ENCODE measurements around the gene TMEM181. TPM values are rescaled to one million over a fixed set of nuclear protein-coding genes. Genes with fewer than 3 reads are reported as not detected.
"Not testable (repeated sequence)": the region's sequence is repeated elsewhere in the genome, so short reads cannot be mapped to it uniquely, and the experiment has no call there.

Gene TMEM181
- total RNA-seq, 2 donors from 2014 or later: 12.9 to 14.1 TPM

DNA sequence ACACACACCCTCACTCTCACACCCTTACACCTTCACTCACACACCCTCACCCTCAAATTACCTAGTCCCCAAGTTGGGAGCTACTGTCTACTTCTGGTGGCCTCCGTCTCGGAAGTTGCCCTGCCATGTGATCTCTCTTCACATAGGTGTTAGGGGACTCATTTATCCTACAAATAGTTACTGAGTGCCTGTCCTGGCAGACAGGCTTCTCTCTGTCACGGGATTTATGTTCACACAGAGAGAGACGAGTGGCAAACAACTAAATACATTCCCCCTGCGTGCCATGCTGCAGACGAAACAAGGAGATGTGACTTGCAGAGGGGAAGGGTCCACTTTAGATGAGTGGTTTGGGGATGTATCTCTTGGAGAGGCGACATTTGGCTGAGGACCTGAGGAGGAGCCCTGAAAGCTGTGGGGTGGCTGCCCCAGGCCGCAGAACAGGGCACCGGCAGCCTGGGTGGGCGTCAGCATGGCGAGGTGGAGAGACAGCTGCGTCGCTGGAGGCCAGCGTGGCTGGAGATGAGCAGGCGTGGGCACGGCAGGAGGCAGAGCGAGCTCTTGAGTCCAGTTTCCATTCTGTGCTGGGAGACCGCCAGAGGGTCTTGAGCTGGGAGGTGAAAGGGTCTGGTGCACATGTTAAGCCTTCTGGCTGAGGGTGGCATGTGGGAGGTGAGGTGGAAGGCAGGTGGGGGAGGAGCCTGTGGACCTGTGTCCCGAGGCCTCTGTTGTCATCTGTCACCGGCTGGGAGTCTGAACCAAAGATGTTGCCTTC lies 67.5 kb downstream of the TMEM181 start:
- H3K4me3 Mint-ChIP-seq: no peak overlapping the region
- no peaks in the 10 kb centered on the region for H3K27me3 Mint-ChIP-seq (ENCODE audit: low read depth)
- H3K9me3 Mint-ChIP-seq: no peaks in the 10 kb centered on the region
- H3K36me3 Mint-ChIP-seq (ENCODE audit: insufficient read depth in 2 of 2): peaks cover 7 to 29% of the 10 kb centered on the region in 2 donors
- H3K4me1 Mint-ChIP-seq (ENCODE audit: low read depth): peaks cover 50% of the 10 kb centered on the region
- no peak for ATAC-seq (replicated peaks in 1 of 2)
- DNase-seq: no peak
- H3K27ac Mint-ChIP-seq: peak overlapping the region; percentile 18

DNA sequence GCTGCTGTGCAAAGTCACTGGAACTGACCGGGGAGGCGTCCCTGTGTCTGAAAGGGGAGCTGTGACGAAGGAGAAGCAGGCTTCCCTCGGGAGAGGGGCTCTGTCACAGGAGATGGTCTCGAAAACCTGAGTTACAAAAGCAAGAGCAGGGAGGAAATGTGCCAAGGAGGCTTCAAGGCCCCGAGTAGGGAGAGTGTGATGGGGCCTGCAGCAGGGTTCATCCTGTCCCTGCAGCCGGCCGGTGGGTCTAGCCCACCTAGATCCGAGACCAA lies 68.0 kb downstream of the TMEM181 start:
- DNase-seq (no peak), ATAC-seq (replicated peaks in 1 of 2) (no peak)
- Mint-ChIP-seq H3K27ac (no peak overlapping the region), H3K27me3 (ENCODE audit: low read depth) (no peaks in the 10 kb centered on the region), H3K4me3 (no peak overlapping the region), H3K9me3 (no peaks in the 10 kb centered on the region), H3K4me1 (ENCODE audit: low read depth) (peaks cover 49% of the 10 kb centered on the region), H3K36me3 (ENCODE audit: insufficient read depth in 2 of 2) (peaks cover 7 to 30% of the 10 kb centered on the region in 2 donors)

DNA sequence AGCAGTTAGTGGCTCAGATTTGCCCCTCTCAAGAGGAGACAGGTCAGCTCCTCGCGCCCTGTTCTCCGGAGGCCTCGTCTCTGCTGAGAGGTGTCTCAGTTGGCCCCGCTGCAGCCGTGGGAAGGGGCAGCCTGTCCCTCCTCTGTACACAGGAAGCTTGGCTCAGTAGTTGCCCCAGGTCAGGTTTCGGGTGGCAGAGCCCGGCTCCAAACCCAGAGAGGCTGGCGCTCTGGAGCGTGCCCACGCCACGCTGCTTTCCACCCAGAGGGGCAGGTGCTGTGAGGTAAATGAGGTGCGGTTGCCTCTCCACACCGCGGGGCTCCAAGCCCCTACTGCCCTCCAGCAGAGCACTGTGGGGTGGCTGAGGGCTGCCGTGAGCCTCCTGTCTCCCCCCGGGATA lies 68.7 kb downstream of the TMEM181 start:
- ATAC-seq (replicated peaks in 1 of 2): no peak

DNA sequence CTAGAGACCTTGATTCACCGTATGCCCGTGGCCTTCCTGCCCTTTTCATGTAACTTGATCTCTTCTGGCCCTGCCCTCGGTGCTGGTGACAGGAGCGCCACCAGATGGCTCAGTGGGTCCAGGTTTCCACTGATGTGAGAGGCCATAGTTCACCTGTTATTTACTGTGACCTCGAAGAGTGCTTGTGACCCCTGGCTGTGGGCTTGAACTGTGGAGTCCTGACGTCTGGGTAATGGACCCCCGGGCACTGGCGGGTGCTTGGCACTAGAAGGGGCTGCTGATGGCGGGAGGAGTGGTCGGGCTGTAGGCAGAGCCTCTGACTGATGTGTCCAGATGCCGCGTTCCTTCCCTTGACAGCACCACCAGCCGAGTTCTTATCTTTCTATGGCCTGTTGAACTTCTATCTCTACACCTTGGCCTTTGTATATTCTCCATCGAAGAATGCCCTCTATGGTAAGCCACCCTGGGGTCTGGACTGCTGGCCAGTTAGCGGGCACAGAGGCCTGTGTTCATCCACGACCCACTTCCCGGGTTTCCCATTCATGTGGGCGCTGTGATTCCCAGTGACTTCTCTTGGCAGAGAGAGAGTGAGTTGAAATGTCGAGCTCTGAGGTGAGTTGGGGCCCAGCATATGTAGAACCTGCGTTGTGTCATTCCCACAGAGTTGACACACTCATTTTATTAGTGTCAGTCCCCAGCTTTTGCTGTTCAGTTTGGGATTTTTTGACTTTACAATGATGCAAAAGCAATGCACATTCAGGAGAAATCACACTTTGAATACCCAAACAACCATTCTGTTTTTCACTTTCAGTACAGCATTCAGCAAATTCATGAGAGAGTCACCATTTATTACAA lies 69.7 kb downstream of the TMEM181 start:
- ATAC-seq (replicated peaks in 1 of 2) (peak; percentile 67 to 75), DNase-seq (peak; percentile 36 to 38)
- peak overlapping the region; percentile 84 for H3K27ac Mint-ChIP-seq
- H3K27me3 Mint-ChIP-seq (ENCODE audit: low read depth): no peaks in the 10 kb centered on the region
- peak overlapping the region; percentile 40 to 74 for H3K4me3 Mint-ChIP-seq
- H3K4me1 Mint-ChIP-seq (ENCODE audit: low read depth): peaks cover 47% of the 10 kb centered on the region
- H3K9me3 Mint-ChIP-seq: no peaks in the 10 kb centered on the region
- H3K36me3 Mint-ChIP-seq (ENCODE audit: insufficient read depth in 2 of 2): peaks cover 9 to 30% of the 10 kb centered on the region in 2 donors

More for the DNA sequence above, 68.7 kb downstream of the TMEM181 start:
- Mint-ChIP-seq H3K9me3 (no peaks in the 10 kb centered on the region), H3K4me3 (no peak overlapping the region), H3K27ac (no peak overlapping the region), H3K4me1 (ENCODE audit: low read depth) (peaks cover 46% of the 10 kb centered on the region), H3K27me3 (ENCODE audit: low read depth) (no peaks in the 10 kb centered on the region), H3K36me3 (ENCODE audit: insufficient read depth in 2 of 2) (peaks cover 9 to 30% of the 10 kb centered on the region in 2 donors)
- DNase-seq: no peak

DNA sequence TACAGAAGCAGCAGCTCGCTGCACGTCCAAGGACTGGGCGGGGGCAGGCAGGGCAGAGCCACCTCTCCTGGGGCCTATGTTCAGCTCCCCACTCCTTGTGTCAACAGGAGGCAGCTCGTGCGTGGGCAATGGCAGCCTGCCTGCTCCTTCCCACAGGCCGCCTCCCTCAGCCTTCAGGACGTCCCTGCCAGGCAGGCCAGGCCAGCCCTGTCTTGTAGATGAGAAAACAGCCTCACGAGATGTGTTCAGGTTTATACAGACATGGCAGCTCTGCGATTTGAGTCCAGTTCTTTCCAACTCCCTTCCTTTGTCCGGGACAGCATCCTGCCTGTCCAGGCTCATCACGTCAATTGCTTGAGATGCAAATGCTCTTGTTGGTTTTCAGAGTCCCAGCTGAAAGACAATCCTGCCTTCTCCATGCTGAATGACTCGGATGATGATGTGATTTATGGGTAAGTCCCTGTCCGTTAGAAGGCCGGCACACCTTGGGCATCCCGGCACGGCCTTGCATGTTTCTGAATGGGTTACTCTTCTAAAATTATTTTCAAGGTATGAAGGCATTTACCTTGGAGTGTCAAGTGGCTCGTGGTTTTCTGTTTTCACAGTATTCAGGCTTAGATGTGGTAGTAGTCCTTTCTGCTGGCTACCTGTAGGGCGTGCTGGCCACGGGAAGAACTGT lies 71.2 kb downstream of the TMEM181 start:
- ATAC-seq (replicated peaks in 1 of 2) (peak in 1 of 2 donors; percentile 10), DNase-seq (no peak)
- Mint-ChIP-seq H3K27me3 (ENCODE audit: low read depth) (no peaks in the 10 kb centered on the region), H3K9me3 (no peaks in the 10 kb centered on the region), H3K4me1 (ENCODE audit: low read depth) (peaks cover 62% of the 10 kb centered on the region), H3K4me3 (no peak overlapping the region), H3K27ac (peak overlapping the region; percentile 54), H3K36me3 (ENCODE audit: insufficient read depth in 2 of 2) (peaks cover 9 to 31% of the 10 kb centered on the region in 2 donors)

DNA sequence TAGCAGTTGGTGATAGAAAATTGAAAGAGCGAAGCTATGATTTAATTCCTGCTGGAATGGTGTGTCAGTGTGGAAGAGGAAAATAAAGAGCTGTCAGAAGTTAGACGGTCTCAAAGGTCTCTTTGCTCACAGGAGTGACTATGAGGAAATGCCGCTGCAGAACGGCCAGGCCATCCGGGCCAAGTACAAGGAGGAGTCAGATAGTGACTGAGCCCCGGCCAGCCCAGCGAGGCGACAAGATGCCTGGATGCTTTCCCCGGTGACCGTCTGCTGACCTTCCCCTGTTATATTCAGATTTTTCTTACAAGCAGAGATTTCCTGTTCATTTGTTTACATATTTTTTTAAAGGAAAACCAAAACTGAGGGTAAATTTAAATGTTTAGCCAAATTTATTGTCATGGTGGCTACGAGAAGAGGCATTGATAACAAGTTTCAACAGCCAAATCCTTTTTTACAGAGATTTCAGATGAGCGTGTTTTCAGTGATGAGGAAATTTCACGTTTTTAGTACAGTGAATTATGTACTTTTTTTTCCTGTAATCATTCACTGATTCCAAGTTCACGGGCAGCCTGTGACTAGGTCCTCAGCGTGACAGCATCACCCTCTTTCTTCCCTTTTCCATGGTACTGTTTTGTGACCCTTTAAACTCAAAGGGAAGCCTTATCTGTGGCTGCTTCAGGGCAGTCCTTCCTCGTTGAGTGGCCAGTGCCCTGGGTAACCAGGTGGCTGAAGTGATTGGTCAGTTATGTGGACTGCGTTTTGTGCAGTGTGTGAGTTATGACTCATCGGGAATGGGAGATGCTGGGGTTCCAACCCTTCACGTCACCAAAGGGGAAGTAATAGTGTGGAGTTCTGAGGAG lies 72.0 kb downstream of the TMEM181 start:
- peaks cover 9 to 37% of the 10 kb centered on the region in 2 donors for H3K36me3 Mint-ChIP-seq (ENCODE audit: insufficient read depth in 2 of 2)
- no peak overlapping the region for H3K4me3 Mint-ChIP-seq
- peaks cover 67% of the 10 kb centered on the region for H3K4me1 Mint-ChIP-seq (ENCODE audit: low read depth)
- DNase-seq: no peak
- H3K9me3 Mint-ChIP-seq: no peaks in the 10 kb centered on the region
- no peak for ATAC-seq (replicated peaks in 1 of 2)
- peak overlapping the region; percentile 54 for H3K27ac Mint-ChIP-seq
- H3K27me3 Mint-ChIP-seq (ENCODE audit: low read depth): no peaks in the 10 kb centered on the region

DNA sequence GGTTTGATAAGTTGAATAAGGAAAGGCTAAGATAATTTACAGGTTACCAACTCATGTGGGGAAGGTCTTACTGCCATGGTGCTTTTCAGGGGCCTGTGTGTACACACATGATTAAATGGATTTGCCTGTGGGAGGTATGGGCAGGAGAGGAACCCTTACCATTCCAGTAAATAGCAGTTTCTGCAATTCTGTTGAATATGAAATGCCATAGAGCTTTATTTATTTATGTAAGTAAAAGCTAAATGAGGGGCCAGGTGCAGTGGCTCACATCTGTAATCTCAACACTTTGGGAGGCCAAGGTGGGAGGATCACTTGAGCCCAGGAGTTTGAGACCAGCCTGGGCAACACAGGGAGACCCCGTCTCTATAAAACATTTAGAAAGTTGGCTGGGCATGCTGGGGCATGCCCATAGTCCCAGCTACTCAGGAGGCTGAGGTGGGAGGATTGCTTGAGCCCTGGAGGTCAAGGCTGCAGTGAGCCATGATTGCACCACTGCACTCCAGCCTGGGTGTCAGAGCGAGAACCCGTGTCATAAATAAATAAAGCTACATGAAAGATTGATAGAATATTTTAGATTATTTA lies 72.7 kb downstream of the TMEM181 start:
- not testable (repeated sequence) for ATAC-seq (replicated peaks in 1 of 2); DNase-seq; H3K27me3 Mint-ChIP-seq (ENCODE audit: low read depth); H3K9me3 Mint-ChIP-seq; H3K4me3 Mint-ChIP-seq
- peaks cover 67% of the 10 kb centered on the region for H3K4me1 Mint-ChIP-seq (ENCODE audit: low read depth)
- peaks cover 9 to 40% of the 10 kb centered on the region in 2 donors for H3K36me3 Mint-ChIP-seq (ENCODE audit: insufficient read depth in 2 of 2)
- peak overlapping the region; percentile 54 for H3K27ac Mint-ChIP-seq

DNA sequence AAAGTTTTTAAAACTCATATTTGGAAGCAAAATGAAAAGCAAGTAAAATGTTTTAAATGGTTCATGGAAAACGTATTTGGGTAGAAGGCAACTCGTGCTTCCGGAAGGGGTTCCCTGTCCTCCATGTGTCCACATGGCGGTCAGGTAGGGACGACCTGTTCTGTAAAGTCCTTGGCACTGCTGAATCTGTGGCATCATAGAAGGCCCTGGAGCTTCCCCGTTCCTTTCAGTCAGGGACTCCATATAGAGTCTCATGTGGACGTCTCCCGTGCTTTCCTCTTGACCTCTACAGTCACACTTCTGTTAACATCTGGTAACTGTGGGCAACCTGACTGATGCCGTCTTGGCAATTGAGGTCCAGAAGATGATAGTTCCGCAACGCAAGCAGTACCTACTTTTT lies 73.2 kb downstream of the TMEM181 start:
- Mint-ChIP-seq H3K4me3 (no peak overlapping the region), H3K9me3 (no peaks in the 10 kb centered on the region), H3K36me3 (ENCODE audit: insufficient read depth in 2 of 2) (peaks cover 10 to 41% of the 10 kb centered on the region in 2 donors), H3K27me3 (ENCODE audit: low read depth) (no peaks in the 10 kb centered on the region), H3K4me1 (ENCODE audit: low read depth) (peaks cover 67% of the 10 kb centered on the region), H3K27ac (peak overlapping the region; percentile 19)
- no peak for ATAC-seq (replicated peaks in 1 of 2)
- DNase-seq: no peak

DNA sequence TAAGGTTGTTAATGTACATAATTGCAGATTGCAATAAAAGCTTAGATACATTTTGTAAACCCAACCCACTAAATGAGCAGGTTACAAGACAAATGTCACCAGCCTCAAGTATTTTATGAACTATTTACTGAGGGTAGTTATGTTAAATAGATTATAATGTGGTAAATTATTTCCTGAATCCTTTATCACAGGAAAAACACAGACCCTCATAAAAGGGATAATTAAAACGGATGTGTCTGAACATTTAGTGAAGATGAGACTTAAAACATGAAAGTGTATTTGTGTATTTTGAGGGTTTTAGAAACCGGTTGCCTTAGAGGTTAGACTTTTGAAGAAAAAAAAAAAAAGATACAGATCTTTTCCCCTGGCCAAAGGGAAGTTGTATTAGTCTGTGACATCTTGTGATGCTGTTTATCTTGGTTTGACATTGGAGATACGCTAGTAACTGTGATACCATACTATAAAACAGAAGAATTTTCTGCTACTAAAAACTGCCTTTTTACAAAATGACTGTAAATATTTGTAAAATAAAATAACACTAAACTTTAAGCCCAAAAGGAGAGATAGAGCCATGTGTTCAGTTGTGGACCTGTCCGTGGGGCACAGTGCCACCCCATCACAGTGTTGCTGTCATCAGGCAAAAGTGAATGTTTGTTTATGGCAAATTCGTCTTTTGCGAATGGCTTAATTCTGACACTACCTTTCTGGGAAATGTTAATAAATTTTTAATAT lies 75.0 kb downstream of the TMEM181 start:
- ATAC-seq (replicated peaks in 1 of 2) (no peak), DNase-seq (no peak)
- H3K4me3 Mint-ChIP-seq: no peak overlapping the region
- no peaks in the 10 kb centered on the region for H3K9me3 Mint-ChIP-seq
- H3K36me3 Mint-ChIP-seq (ENCODE audit: insufficient read depth in 2 of 2): peaks cover 14 to 44% of the 10 kb centered on the region in 2 donors
- no peaks in the 10 kb centered on the region for H3K27me3 Mint-ChIP-seq (ENCODE audit: low read depth)
- H3K4me1 Mint-ChIP-seq (ENCODE audit: low read depth): peaks cover 71% of the 10 kb centered on the region
- H3K27ac Mint-ChIP-seq: peak overlapping the region; percentile 62

DNA sequence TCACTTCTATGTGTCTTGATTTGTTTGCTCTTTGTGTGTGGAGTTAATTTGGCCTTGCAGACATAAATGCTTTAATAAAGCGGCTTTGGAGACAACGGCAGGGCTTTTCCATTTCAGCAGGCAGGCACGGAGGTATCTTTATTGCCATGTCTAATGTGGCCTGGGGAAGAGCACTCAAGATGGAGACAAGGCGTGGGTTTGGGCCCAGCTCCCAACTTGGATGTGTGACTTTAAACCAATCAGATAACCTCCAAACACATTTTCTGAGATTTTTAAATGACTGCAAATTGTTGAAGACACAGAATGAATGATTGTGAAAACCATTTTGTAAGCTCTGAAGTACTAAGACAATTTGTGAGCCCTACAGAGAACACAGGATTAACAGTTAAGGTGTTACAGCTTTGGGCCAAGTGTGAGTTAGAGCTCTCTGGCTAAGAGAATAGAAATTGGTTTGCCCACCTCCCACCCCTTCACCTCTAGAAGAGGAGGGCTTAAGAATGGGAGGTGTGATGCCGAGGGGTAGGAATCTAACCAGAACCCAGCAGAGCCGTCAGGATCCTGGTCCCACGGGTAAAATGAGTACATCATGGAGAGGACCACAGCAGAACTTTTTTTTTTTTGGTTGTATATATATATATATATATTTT lies 75.7 kb downstream of the TMEM181 start:
- Mint-ChIP-seq H3K27ac (peak overlapping the region; percentile 62), H3K4me1 (ENCODE audit: low read depth) (peaks cover 71% of the 10 kb centered on the region), H3K4me3 (no peak overlapping the region), H3K36me3 (ENCODE audit: insufficient read depth in 2 of 2) (peaks cover 17 to 45% of the 10 kb centered on the region in 2 donors), H3K27me3 (ENCODE audit: low read depth) (no peaks in the 10 kb centered on the region), H3K9me3 (no peaks in the 10 kb centered on the region)
- no peak for ATAC-seq (replicated peaks in 1 of 2)
- no peak for DNase-seq

DNA sequence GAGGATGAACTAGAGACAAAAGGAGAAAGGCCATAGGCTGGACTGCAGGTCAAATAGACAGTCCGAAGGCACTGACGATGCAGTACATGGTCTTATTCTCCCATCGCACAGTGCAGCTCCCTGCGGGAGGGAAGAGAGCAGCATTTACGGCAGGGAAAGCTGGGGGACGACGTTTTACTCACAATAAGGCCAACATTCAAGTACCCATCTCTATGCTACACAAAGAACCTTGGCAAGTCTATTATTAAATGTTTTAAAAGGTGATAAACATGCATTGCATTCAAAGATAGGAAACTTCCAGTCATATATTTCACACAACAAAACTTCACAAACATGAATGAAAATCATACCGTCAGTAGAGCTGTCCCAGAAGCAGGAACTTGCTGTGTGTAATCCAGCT lies 76.9 kb downstream of the TMEM181 start:
- H3K9me3 Mint-ChIP-seq: no peaks in the 10 kb centered on the region
- ATAC-seq (replicated peaks in 1 of 2): no peak
- DNase-seq: no peak
- peak overlapping the region; percentile 18 for H3K27ac Mint-ChIP-seq
- H3K4me1 Mint-ChIP-seq (ENCODE audit: low read depth): peaks cover 71% of the 10 kb centered on the region
- H3K4me3 Mint-ChIP-seq: no peak overlapping the region
- H3K27me3 Mint-ChIP-seq (ENCODE audit: low read depth): no peaks in the 10 kb centered on the region
- peaks cover 20 to 46% of the 10 kb centered on the region in 2 donors for H3K36me3 Mint-ChIP-seq (ENCODE audit: insufficient read depth in 2 of 2)
